GM21528 (cell line): ENCODE data around the gene KISS1.

ENCODE experiments used
- ATAC-seq: cut with Tn5 transposase; IDR thresholded peaks from one replicate; pipeline ENCODE4 v1.9.1; 2021; ENCODE audit warnings: mild to moderate bottlenecking, moderate library complexity; ENCODE audit not compliant: unreplicated experiment, low FRiP score

KISS1 gene

GRCh38 chr1:204194080-204194479, 2.2 kb downstream of the KISS1 start:
- ATAC-seq = no peak

- no peak for ATAC-seq
These were observed 3.5 kb downstream of the KISS1 start for GRCh38 chr1:204192589-204193352.

GRCh38 chr1:204192046-204192445, 4.2 kb downstream of the KISS1 start:
- no peak for ATAC-seq

GRCh38 chr1:204191456-204191855, 4.8 kb downstream of the KISS1 start:
- no peak for ATAC-seq

GRCh38 chr1:204190212-204191211, 5.8 kb downstream of the KISS1 start:
- no peak for ATAC-seq

GRCh38 chr1:204188959-204189639, 7.2 kb downstream of the KISS1 start:
- ATAC-seq = no peak

- no peak for ATAC-seq
These were observed 9.7 kb downstream of the KISS1 start for GRCh38 chr1:204186597-204186996.

GRCh38 chr1:204181116-204181515, 15.2 kb downstream of the KISS1 start:
- no peak for ATAC-seq

GRCh38 chr1:204180133-204180532, 16.2 kb downstream of the KISS1 start:
- no peak for ATAC-seq

- ATAC-seq = no peak
These were observed 17.6 kb downstream of the KISS1 start for GRCh38 chr1:204178487-204179281.

GRCh38 chr1:204177133-204177532, 19.2 kb downstream of the KISS1 start:
- no peak for ATAC-seq

- ATAC-seq = no peak
These were observed 20.2 kb downstream of the KISS1 start for GRCh38 chr1:204176049-204176448.

GRCh38 chr1:204174958-204175357, 21.3 kb downstream of the KISS1 start:
- ATAC-seq = no peak

GRCh38 chr1:204172404-204173029, 23.8 kb downstream of the KISS1 start:
- ATAC-seq = no peak

- no peak for ATAC-seq
These were observed 24.5 kb downstream of the KISS1 start for GRCh38 chr1:204171751-204172178.

GRCh38 chr1:204170494-204171155, 25.7 kb downstream of the KISS1 start:
- no peak for ATAC-seq

- no peak for ATAC-seq
These were observed 26.4 kb downstream of the KISS1 start for GRCh38 chr1:204169858-204170257.

GRCh38 chr1:204167730-204168129, 28.6 kb downstream of the KISS1 start:
- ATAC-seq = no peak

- no peak for ATAC-seq
These were observed 30.1 kb downstream of the KISS1 start, which contains the start of gene REN for GRCh38 chr1:204166219-204166618. Gene REN (minus strand): TSS chr1:204166337. CDS start chr1:204166293, 44 bp downstream.
